Measurements from ENCODE around the gene SOS1. TPM values are rescaled to one million over a fixed set of nuclear protein-coding genes. Genes with fewer than 3 reads are reported as not detected.

SOS1 gene
- total RNA-seq, 1 experiment from 2014 or later = 28.4 TPM

DNA sequence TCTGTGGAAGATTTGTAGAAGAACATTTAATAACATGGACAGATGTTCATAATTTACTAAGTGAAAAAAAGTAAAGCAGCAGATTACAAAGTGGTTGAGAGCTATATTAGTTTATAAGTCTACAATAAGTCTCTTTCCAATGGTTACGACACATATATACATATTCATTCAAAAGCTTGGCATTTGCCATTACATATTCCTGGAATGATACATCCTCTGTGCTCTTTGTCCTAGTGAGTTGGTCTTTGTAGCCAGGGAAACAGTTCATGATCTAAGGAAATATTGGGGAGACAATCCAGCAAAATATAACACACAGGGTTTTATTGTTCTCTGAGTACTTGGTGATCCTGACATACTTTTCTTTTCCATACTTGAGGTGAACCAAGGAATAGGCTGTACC is 32.5 kb upstream of the SOS1 start:
- POLR2A ChIA-PET = interaction anchor here (0.7 kb wide), 1 partner anchor 320 kb away, joined by 3 read pairs; no protein-coding TSS in a partner anchor
- CTCF ChIA-PET = no interaction called here
- peaks cover 4% of the 10 kb centered on the region for H3K4me1 Mint-ChIP-seq
- no peak overlapping the region for H3K27ac Mint-ChIP-seq
- no peak overlapping the region for H3K4me3 Mint-ChIP-seq
- DNase-seq (ENCODE audit: low spot score) (no peak), ATAC-seq (no peak)
- H3K27me3 Mint-ChIP-seq (ENCODE audit: low read depth) = no peaks in the 10 kb centered on the region
- H3K9me3 Mint-ChIP-seq = no peaks in the 10 kb centered on the region
- H3K36me3 Mint-ChIP-seq = no peaks in the 10 kb centered on the region
- TF ChIP-seq, protein P1, sequence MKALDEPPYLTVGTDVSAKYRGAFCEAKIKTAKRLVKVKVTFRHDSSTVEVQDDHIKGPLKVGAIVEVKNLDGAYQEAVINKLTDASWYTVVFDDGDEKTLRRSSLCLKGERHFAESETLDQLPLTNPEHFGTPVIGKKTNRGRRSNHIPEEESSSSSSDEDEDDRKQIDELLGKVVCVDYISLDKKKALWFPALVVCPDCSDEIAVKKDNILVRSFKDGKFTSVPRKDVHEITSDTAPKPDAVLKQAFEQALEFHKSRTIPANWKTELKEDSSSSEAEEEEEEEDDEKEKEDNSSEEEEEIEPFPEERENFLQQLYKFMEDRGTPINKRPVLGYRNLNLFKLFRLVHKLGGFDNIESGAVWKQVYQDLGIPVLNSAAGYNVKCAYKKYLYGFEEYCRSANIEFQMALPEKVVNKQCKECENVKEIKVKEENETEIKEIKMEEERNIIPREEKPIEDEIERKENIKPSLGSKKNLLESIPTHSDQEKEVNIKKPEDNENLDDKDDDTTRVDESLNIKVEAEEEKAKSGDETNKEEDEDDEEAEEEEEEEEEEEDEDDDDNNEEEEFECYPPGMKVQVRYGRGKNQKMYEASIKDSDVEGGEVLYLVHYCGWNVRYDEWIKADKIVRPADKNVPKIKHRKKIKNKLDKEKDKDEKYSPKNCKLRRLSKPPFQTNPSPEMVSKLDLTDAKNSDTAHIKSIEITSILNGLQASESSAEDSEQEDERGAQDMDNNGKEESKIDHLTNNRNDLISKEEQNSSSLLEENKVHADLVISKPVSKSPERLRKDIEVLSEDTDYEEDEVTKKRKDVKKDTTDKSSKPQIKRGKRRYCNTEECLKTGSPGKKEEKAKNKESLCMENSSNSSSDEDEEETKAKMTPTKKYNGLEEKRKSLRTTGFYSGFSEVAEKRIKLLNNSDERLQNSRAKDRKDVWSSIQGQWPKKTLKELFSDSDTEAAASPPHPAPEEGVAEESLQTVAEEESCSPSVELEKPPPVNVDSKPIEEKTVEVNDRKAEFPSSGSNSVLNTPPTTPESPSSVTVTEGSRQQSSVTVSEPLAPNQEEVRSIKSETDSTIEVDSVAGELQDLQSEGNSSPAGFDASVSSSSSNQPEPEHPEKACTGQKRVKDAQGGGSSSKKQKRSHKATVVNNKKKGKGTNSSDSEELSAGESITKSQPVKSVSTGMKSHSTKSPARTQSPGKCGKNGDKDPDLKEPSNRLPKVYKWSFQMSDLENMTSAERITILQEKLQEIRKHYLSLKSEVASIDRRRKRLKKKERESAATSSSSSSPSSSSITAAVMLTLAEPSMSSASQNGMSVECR (CRISPR knock-in tag; IDR thresholded peaks at IDR 0.05; ENCODE audit: borderline replicate concordance) = no peak
- TF ChIP-seq, protein P2, sequence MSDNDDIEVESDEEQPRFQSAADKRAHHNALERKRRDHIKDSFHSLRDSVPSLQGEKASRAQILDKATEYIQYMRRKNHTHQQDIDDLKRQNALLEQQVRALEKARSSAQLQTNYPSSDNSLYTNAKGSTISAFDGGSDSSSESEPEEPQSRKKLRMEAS (CRISPR knock-in tag; IDR thresholded peaks at IDR 0.05) = no peak
- TF ChIP-seq, protein P3, sequence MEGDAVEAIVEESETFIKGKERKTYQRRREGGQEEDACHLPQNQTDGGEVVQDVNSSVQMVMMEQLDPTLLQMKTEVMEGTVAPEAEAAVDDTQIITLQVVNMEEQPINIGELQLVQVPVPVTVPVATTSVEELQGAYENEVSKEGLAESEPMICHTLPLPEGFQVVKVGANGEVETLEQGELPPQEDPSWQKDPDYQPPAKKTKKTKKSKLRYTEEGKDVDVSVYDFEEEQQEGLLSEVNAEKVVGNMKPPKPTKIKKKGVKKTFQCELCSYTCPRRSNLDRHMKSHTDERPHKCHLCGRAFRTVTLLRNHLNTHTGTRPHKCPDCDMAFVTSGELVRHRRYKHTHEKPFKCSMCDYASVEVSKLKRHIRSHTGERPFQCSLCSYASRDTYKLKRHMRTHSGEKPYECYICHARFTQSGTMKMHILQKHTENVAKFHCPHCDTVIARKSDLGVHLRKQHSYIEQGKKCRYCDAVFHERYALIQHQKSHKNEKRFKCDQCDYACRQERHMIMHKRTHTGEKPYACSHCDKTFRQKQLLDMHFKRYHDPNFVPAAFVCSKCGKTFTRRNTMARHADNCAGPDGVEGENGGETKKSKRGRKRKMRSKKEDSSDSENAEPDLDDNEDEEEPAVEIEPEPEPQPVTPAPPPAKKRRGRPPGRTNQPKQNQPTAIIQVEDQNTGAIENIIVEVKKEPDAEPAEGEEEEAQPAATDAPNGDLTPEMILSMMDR (IDR thresholded peaks at IDR 0.05) = no peak
- TF ChIP-seq, protein P4, sequence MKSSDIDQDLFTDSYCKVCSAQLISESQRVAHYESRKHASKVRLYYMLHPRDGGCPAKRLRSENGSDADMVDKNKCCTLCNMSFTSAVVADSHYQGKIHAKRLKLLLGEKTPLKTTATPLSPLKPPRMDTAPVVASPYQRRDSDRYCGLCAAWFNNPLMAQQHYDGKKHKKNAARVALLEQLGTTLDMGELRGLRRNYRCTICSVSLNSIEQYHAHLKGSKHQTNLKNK (CRISPR knock-in tag; IDR thresholded peaks at IDR 0.05) = no peak

DNA sequence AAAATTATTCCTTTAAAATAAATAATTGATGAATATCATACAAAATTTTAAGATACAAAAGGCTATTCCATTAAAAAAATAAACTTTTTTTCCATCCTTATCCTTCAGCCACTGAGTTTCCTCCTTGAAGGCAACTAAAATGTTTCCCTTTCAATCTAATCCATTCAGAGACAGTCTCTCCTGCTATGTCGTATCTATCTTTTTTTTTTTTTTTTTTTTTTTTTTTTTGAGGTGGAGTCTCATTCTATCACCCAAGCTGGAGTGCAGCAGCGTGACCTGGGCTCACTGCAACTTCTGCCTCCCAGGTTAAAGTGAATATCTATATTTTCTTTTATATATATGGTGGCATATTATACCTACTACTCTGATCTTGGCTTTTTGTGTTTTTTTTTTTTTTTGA is 31.7 kb upstream of the SOS1 start:
- H3K4me1 Mint-ChIP-seq = peaks cover 4% of the 10 kb centered on the region
- H3K9me3 Mint-ChIP-seq = no peaks in the 10 kb centered on the region
- DNase-seq (ENCODE audit: low spot score) = no peak
- H3K4me3 Mint-ChIP-seq = no peak overlapping the region
- no peak for ATAC-seq
- CTCF ChIA-PET = no interaction called here
- POLR2A ChIA-PET = interaction anchor here (0.6 to 0.7 kb wide), 2 partner anchors 287 to 320 kb away, joined by 3 to 5 read pairs; no protein-coding TSS in a partner anchor
- H3K36me3 Mint-ChIP-seq = no peaks in the 10 kb centered on the region
- H3K27ac Mint-ChIP-seq = no peak overlapping the region
- no peaks in the 10 kb centered on the region for H3K27me3 Mint-ChIP-seq (ENCODE audit: low read depth)
- TF ChIP-seq ATF1 (CRISPR knock-in tag; IDR thresholded peaks at IDR 0.05) (no peak), SP1 (CRISPR knock-in tag; conservative IDR thresholded peaks at IDR 0.05) (no peak), CREM (CRISPR knock-in tag; IDR thresholded peaks at IDR 0.05) (no peak), SMAD3 (CRISPR knock-in tag; IDR thresholded peaks at IDR 0.05; ENCODE audit: borderline replicate concordance) (no peak), FOXK1 (CRISPR knock-in tag; IDR thresholded peaks at IDR 0.05) (no peak), ZNF138 (CRISPR knock-in tag; conservative IDR thresholded peaks at IDR 0.05) (no peak), ZNF671 (CRISPR knock-in tag; IDR thresholded peaks at IDR 0.05) (no peak), ZNF219 (CRISPR knock-in tag; IDR thresholded peaks at IDR 0.05; ENCODE audit: borderline replicate concordance) (no peak), ELF4 (CRISPR knock-in tag; IDR thresholded peaks at IDR 0.05; ENCODE audit: low read depth) (no peak), ESRRA (CRISPR knock-in tag; IDR thresholded peaks at IDR 0.05; ENCODE audit: borderline replicate concordance) (no peak)
- TF ChIP-seq, protein P5, sequence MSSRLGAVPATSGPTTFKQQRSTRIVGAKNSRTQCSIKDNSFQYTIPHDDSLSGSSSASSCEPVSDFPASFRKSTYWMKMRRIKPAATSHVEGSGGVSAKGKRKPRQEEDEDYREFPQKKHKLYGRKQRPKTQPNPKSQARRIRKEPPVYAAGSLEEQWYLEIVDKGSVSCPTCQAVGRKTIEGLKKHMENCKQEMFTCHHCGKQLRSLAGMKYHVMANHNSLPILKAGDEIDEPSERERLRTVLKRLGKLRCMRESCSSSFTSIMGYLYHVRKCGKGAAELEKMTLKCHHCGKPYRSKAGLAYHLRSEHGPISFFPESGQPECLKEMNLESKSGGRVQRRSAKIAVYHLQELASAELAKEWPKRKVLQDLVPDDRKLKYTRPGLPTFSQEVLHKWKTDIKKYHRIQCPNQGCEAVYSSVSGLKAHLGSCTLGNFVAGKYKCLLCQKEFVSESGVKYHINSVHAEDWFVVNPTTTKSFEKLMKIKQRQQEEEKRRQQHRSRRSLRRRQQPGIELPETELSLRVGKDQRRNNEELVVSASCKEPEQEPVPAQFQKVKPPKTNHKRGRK (CRISPR knock-in tag; IDR thresholded peaks at IDR 0.05; ENCODE audit: borderline replicate concordance) = no peak
- TF ChIP-seq, protein P6, sequence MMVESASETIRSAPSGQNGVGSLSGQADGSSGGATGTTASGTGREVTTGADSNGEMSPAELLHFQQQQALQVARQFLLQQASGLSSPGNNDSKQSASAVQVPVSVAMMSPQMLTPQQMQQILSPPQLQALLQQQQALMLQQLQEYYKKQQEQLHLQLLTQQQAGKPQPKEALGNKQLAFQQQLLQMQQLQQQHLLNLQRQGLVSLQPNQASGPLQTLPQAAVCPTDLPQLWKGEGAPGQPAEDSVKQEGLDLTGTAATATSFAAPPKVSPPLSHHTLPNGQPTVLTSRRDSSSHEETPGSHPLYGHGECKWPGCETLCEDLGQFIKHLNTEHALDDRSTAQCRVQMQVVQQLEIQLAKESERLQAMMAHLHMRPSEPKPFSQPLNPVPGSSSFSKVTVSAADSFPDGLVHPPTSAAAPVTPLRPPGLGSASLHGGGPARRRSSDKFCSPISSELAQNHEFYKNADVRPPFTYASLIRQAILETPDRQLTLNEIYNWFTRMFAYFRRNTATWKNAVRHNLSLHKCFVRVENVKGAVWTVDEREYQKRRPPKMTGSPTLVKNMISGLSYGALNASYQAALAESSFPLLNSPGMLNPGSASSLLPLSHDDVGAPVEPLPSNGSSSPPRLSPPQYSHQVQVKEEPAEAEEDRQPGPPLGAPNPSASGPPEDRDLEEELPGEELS (CRISPR knock-in tag; IDR thresholded peaks at IDR 0.05) = no peak
- TF ChIP-seq, protein P3 (IDR thresholded peaks at IDR 0.05) = no peak
- TF ChIP-seq, protein P7, sequence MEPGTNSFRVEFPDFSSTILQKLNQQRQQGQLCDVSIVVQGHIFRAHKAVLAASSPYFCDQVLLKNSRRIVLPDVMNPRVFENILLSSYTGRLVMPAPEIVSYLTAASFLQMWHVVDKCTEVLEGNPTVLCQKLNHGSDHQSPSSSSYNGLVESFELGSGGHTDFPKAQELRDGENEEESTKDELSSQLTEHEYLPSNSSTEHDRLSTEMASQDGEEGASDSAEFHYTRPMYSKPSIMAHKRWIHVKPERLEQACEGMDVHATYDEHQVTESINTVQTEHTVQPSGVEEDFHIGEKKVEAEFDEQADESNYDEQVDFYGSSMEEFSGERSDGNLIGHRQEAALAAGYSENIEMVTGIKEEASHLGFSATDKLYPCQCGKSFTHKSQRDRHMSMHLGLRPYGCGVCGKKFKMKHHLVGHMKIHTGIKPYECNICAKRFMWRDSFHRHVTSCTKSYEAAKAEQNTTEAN (CRISPR knock-in tag; IDR thresholded peaks at IDR 0.05) = no peak
- TF ChIP-seq, protein P8, sequence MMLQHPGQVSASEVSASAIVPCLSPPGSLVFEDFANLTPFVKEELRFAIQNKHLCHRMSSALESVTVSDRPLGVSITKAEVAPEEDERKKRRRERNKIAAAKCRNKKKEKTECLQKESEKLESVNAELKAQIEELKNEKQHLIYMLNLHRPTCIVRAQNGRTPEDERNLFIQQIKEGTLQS (CRISPR knock-in tag; conservative IDR thresholded peaks at IDR 0.05) = no peak

Measured in WTC11 (cell line).